T-helper 17 cell (primary cell): ENCODE measurements around the gene DUS2. TPM values are rescaled to one million over a fixed set of nuclear protein-coding genes. Genes with fewer than 3 reads are reported as not detected.

Source experiments
- ATAC-seq: fragments of 150-1000 bp; cut with Tn5 transposase; 2 replicates; pipeline ENCODE4 v1.10.0; 2021; ENCODE audit warnings: mild to moderate bottlenecking, moderate library complexity
- DNase-seq, 3 donors: peaks; one replicate each; pipeline versions ENCODE4 v3.0.0 to v3.0.0-alpha.2; 2020 to 2021
- H3K9me3 ChIP-seq: one replicate; pipeline ENCODE4 v1.7.0; 2013; ENCODE audit warnings: low read length, mild to moderate bottlenecking; ENCODE audit not compliant: control insufficient read depth, poor library complexity, severe bottlenecking
- H3K27ac Mint-ChIP-seq: one replicate; pipeline ENCODE4 v1.8.0; 2022; ENCODE audit warnings: mild to moderate bottlenecking, moderate library complexity, mixed read lengths
- H3K27me3 Mint-ChIP-seq: one replicate; pipeline ENCODE4 v1.8.0; 2022; ENCODE audit warnings: mixed read lengths
- H3K36me3 Mint-ChIP-seq: one replicate; pipeline ENCODE4 v1.8.0; 2022; ENCODE audit warnings: low read depth, mixed read lengths
- H3K4me1 Mint-ChIP-seq: one replicate; pipeline ENCODE4 v1.8.0; 2022; ENCODE audit warnings: mild to moderate bottlenecking, mixed read lengths
- H3K4me3 Mint-ChIP-seq: one replicate; pipeline ENCODE4 v1.8.0; 2022; ENCODE audit warnings: mild to moderate bottlenecking, moderate library complexity, mixed read lengths
- total RNA-seq, 4 donors: library from RNA in 2 of 4; stranded (reverse) in 2 of 4; gene quantifications; one replicate each; pipeline ENCODE4 v1.2.3 and lab custom pipeline; 2022 to 2026

DUS2 gene
- total RNA-seq, 2 donors from 2014 or later: 12.0 to 12.3 TPM

DNA sequence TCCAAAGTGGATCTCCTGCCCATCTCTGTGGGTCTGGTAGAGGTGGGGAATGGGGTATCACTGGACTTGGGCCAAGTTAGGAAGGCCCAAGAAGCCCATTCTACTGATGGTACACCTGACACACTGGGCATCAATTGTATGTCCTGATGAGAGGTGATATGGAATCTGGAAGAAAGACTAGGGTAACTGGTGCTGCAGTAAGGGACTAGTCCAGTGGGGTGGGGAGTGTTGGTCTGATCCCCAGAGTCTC is 56.2 kb downstream of the DUS2 start:
- Mint-ChIP-seq H3K36me3 (peaks cover 2% of the 10 kb centered on the region), H3K27ac (peak overlapping the region; percentile 90), H3K27me3 (no peaks in the 10 kb centered on the region), H3K4me1 (peaks cover 75% of the 10 kb centered on the region), H3K4me3 (peak overlapping the region; percentile 86)
- DNase-seq (no peak), ATAC-seq (no peak)
- H3K9me3 ChIP-seq: no peaks in the 10 kb centered on the region

DNA sequence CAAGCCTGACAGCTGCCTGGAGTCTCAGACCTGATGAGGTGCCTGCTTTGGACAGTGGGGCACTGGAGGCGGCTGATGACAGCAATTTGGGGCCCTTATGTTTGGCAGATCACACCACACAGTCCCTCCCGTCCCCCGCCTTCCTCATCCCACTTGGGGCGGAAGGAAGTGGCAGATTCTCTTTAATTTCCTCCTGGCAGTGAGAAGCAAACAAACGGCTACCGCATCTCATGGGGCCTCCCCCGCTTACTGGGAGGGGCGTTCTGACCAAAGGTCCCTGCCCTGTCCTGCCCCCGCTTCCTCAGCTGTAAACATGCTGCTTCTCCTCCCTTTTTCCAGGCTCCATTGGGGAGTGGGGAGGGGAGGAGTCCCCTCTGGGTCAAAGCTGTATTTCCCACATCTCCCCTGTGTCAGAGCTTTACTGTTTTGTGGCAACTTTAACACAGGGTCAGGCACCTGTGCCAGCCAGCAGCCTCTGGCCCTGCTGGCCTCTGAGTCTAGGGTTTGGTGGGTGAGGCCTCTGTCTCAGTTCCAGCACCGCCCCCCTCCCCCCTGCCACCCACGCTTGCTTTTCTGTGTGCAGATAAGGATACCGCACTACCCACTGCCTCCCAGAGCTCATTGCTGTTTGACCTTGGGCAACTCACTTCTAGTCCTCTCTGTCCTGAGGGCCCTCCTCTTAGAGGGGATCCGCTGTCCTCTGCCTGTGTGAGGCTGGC is 56.7 kb downstream of the DUS2 start:
- H3K9me3 ChIP-seq: no peaks in the 10 kb centered on the region
- H3K27ac Mint-ChIP-seq: peak overlapping the region; percentile 90
- peaks cover 2% of the 10 kb centered on the region for H3K36me3 Mint-ChIP-seq
- DNase-seq (peak; percentile 29 to 48 (median 35)), ATAC-seq (peak; percentile 64)
- H3K4me1 Mint-ChIP-seq: peaks cover 72% of the 10 kb centered on the region
- H3K27me3 Mint-ChIP-seq: no peaks in the 10 kb centered on the region
- H3K4me3 Mint-ChIP-seq: peak overlapping the region; percentile 86

DNA sequence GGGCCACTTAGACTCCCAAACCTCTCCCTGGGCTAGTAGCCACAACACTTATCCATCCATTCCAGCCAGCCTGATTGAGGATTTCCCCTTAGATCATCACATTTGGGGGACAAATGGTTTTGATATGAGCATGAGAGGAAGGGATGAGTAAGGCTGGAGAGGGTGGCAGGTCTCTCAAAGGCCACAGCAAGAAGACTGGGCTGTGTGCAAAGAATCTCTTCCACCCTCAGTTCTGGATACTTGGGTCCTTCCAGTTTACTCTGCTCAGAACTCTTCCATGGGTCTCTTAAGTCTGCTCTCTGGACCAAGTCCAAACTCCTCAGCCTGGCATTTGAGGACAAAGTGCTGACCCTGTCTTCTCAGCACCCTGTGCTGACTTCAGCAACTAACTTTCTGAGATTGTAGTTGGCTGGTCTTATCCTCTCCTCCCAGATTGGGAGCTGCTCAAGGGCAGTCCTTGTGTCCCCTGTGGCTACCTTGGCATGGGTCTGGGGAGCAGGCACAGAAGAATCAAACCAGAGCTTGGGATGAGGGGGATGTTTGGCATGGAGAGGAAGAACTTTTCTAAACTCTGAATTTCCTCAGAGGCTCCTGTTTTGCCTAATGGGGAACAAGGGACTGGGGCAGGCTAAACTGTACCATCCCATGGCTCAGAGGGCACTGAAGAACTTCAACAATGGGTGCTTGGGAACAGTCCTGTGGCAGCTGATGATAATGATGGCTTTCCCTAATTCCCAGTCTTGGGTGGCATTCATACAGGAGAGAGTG is 59.0 kb downstream of the DUS2 start:
- Mint-ChIP-seq H3K4me1 (peaks cover 66% of the 10 kb centered on the region), H3K36me3 (peaks cover 4% of the 10 kb centered on the region), H3K4me3 (peak overlapping the region; percentile 57), H3K27ac (peak overlapping the region; percentile 90), H3K27me3 (no peaks in the 10 kb centered on the region)
- no peaks in the 10 kb centered on the region for H3K9me3 ChIP-seq
- ATAC-seq: no peak
- DNase-seq: no peak

DNA sequence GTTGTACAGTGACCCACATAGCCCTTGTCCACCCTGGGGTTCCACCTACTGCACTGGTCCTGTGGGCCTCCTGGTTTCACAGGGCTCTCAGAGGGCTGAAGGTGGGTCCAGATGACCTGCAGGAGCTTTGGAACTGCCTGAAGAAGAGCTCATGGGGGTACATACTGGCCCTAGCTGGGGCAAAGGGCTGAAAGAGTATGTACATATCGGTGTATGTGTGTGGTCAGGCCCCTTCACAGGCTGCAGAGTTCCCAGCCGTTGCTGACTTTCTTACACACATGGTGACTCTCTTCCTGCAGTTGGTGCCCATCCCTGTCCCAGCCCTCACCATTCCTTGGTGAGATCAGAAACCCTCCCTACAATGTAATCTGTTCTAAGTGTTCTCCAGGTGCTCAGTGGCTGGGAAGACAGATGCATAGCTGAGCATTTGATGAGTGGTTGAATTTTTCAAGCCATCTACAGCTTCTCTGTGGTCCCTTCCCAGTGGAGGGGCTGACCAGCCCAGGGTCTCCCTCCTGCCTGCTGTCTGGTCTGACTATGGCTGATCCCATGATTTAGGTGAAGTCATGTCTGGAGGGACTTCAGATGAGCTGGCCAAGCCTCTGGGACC is 59.6 kb downstream of the DUS2 start:
- Mint-ChIP-seq H3K4me3 (peak overlapping the region; percentile 57), H3K4me1 (peaks cover 70% of the 10 kb centered on the region), H3K27ac (peak overlapping the region; percentile 90), H3K27me3 (no peaks in the 10 kb centered on the region), H3K36me3 (peaks cover 4% of the 10 kb centered on the region)
- DNase-seq (no peak), ATAC-seq (no peak)
- no peaks in the 10 kb centered on the region for H3K9me3 ChIP-seq

DNA sequence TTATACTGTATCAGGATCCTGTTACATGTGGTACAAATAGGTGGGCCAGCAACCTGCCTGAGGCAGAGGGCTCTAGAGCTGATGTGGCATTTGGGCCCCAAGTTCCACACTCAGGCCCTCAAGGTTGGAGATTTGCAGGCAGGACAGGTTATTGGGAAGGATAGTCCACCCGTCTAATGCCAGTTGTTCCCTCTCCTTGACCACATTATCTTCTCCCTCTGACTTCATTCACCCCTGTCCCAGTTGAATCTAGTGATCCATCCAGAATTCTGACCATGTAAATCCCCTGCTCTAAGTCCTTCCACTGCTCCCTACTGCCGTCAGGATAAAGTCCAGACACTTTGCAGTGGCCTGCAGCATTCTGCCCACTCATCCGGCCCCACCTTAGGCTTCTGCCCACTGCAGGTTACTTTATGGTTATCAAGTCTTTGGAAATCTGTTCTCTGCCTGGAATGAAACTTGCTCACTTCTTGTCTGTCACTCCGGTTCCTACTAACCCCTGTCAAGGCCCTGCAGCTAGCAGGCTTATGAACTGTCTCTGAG is 60.2 kb downstream of the DUS2 start:
- H3K9me3 ChIP-seq: no peaks in the 10 kb centered on the region
- H3K27me3 Mint-ChIP-seq: no peaks in the 10 kb centered on the region
- H3K4me3 Mint-ChIP-seq: peak overlapping the region; percentile 98
- no peak for ATAC-seq
- H3K4me1 Mint-ChIP-seq: peaks cover 68% of the 10 kb centered on the region
- DNase-seq: no peak
- H3K27ac Mint-ChIP-seq: peak overlapping the region; percentile 90
- peaks cover 2% of the 10 kb centered on the region for H3K36me3 Mint-ChIP-seq

DNA sequence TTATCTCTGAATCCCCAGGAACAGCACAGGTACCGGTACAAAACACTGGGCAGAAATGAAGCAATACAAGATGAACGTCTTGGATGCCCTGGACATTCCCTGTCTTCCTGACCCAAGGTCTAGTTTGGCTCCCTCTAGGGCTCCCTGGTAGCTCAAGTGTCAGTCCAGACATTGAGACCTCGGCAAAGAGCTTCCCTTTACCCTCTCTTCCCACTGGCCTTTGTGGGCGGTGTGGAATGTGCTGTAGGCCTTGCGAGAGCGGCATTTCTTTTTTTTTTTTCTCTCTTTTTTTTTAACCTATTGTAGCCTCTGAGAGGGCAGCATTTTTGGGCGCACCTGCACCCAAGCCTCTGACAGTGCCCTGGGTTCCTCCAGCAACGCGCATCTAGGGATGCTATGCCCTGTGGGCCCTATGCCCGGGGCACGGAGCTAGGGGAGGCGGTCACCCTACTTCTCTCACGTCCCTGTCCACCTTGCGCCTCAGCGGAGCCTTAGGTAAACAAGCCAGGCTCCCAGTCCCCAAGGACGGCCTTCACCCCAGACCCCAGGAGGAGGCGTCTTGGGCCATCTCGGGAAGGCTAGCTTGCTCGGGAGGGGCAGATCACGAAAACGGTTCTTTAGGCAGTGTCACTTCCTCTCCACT is 60.9 kb downstream of the DUS2 start:
- peaks cover 66% of the 10 kb centered on the region for H3K4me1 Mint-ChIP-seq
- ATAC-seq: no peak
- peak overlapping the region; percentile 90 for H3K27ac Mint-ChIP-seq
- H3K27me3 Mint-ChIP-seq: no peaks in the 10 kb centered on the region
- no peaks in the 10 kb centered on the region for H3K9me3 ChIP-seq
- peaks cover 2% of the 10 kb centered on the region for H3K36me3 Mint-ChIP-seq
- peak overlapping the region; percentile 98 for H3K4me3 Mint-ChIP-seq
- no peak for DNase-seq

DNA sequence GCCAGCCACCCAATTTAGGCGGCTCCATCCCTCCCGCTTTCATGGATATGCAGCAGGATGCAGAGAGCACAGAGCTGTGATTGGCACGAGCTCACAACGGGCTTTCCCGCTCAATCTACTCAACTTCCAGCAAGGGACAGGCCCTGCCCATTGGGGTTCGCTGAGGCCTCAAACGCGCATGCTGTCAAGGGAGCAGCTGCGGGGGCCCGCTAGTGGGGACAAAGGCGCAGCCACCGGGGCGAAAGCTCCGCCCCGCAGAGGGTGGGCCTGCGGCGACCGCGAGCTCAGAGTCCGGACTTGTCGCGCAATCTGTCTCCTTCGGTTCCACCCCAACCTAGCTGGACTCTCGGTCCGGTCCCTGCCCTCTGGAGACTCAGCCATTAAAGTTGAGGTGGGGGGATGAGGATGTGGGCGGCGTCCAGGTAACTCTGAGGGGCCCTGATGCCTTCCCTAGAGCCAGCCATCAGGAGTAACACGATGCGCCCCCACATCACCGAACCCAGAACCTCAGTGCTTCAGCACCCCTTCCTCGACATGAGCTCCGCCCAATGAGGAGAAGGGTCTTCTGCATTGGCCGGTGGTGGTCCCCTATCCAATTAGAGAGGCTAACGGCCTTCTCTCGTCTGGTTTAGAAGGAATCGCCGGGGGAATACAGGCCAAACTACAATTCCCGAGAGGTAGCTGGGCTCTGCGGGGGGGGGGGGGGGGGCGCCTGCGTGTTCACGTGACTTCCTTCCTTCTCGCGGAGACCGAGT is 61.6 kb downstream of the DUS2 start:
- ATAC-seq: peak; percentile 59
- H3K4me1 Mint-ChIP-seq: peaks cover 63% of the 10 kb centered on the region

DNA sequence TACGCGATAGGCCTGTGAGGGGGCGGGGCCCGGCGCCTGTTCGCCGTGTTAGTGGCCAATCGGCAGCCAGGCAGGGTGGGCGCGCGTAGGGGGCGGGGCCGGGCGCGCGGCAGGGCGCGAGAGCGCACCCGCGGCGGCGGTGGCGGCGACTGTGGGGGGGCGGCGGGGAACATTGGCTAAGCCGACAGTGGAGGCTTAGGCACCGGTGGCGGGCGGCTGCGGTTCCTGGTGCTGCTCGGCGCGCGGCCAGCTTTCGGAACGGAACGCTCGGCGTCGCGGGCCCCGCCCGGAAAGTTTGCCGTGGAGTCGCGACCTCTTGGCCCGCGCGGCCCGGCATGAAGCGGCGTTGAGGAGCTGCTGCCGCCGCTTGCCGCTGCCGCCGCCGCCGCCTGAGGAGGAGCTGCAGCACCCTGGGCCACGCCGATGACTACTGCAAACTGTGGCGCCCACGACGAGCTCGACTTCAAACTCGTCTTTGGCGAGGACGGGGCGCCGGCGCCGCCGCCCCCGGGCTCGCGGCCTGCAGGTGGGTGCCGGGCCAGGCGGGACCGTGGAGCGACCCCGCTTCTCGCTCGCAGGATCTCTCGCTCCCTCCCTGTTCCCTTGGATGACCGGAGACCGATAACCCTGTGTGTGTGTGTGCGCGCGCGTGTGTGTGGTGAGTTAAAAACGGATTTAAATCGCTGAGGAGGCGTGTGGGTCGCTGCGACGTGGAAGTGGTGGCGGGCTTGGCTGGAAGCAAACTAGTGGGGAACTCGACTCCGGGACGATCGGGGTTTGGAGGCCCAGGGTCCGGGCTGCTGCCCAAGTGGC is 62.4 kb downstream of the DUS2 start, which contains the start of gene NFATC3:
NFATC3 (plus strand) TSS at position 112 of the 813 bp plus-strand sequence; CDS start at position 424, 312 bp downstream.
- DNase-seq (peak; percentile 97 to 99 (median 99)), ATAC-seq (peak; percentile 84)
- peak within 1 kb of the TSS; percentile 96 for H3K27ac Mint-ChIP-seq
- H3K4me3 Mint-ChIP-seq: peak within 1 kb of the TSS; percentile 98
- peaks cover 2% of the 10 kb centered on the region for H3K36me3 Mint-ChIP-seq
- H3K9me3 ChIP-seq: no peaks in the 10 kb centered on the region
- peaks cover 61% of the 10 kb centered on the region for H3K4me1 Mint-ChIP-seq
- H3K27me3 Mint-ChIP-seq: no peaks in the 10 kb centered on the region

More for the DNA sequence above, 61.6 kb downstream of the DUS2 start:
- peak; percentile 66 to 77 (median 77) for DNase-seq
- H3K9me3 ChIP-seq: no peaks in the 10 kb centered on the region
- Mint-ChIP-seq H3K4me3 (peak overlapping the region; percentile 98), H3K36me3 (peaks cover 2% of the 10 kb centered on the region), H3K27me3 (no peaks in the 10 kb centered on the region), H3K27ac (peak overlapping the region; percentile 90)

DNA sequence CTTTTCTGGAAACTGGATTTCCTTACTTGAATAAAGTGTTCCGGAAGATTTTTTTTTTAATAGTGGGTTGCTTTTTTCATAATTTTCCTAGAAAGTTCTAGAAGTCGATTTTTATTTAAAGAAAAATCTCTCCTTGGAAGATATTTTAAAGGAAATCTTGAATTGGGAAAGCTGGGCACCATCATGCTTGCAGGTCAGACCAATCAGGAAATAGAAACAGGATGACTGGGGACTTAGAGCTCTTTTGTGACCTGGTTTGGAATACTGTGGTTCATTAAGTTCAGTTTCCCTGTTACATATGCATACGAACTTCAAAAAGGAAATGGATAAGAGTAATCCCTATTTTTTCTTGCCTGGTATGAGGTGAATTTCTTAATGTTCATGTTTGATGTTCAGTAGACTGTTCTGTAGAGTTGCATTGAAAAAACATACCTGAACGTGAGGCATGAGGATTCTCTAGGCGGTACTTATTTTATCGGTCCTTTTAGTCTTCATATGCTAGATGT is 63.3 kb downstream of the DUS2 start:
- Mint-ChIP-seq H3K4me3 (peak overlapping the region; percentile 98), H3K4me1 (peaks cover 62% of the 10 kb centered on the region), H3K27ac (peak overlapping the region; percentile 96), H3K27me3 (no peaks in the 10 kb centered on the region), H3K36me3 (peaks cover 2% of the 10 kb centered on the region)
- DNase-seq: no peak
- H3K9me3 ChIP-seq: no peaks in the 10 kb centered on the region
- no peak for ATAC-seq

DNA sequence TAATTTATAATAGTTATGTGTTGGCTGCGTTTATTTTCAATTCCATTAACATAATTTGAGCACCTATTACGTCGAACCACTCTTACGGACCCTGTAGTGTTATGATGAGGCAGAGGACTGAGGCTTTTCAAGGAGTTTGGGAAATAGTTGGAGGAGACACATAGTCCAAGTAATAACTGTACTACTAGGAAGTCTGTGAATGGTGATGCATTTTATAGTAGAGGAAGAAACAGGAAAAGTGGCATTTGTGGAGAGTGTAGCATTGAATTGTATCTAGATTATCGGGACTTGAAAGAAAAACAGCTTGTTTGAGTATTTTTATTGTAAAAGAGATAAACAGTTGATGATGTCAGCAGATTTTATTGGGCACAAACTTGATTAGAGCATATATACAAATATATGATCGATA is 63.8 kb downstream of the DUS2 start:
- no peak for ATAC-seq
- H3K36me3 Mint-ChIP-seq: peaks cover 2% of the 10 kb centered on the region
- peak overlapping the region; percentile 98 for H3K4me3 Mint-ChIP-seq
- no peaks in the 10 kb centered on the region for H3K9me3 ChIP-seq
- no peaks in the 10 kb centered on the region for H3K27me3 Mint-ChIP-seq
- peaks cover 62% of the 10 kb centered on the region for H3K4me1 Mint-ChIP-seq
- DNase-seq: no peak
- H3K27ac Mint-ChIP-seq: peak overlapping the region; percentile 96

DNA sequence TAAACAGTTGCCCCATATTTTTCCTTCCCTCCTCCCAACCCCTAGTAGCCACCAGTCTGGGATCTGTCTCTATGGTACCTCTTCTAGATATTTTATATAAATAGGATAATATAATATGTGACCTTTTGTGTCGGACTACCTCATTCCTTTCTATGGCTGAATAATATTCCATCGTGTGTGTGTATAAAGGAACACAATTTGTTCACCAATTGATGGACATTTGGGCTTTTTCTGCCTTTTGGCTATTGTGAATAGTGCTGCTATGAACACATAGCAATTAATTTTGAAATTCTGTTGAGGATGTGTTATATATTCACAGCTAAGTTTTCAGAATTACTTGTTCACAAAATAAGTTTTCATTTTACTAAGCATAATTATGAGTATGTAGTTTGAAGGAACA is 64.6 kb downstream of the DUS2 start:
- Mint-ChIP-seq H3K36me3 (peaks cover 2% of the 10 kb centered on the region), H3K27ac (peak overlapping the region; percentile 96), H3K4me1 (peaks cover 56% of the 10 kb centered on the region), H3K27me3 (no peaks in the 10 kb centered on the region), H3K4me3 (peak overlapping the region; percentile 73)
- no peak for ATAC-seq
- no peak for DNase-seq
- H3K9me3 ChIP-seq: no peaks in the 10 kb centered on the region
